HepG2 (cell line): ENCODE measurements around the gene ZNF343. TPM values are rescaled to one million over a fixed set of nuclear protein-coding genes. Genes with fewer than 3 reads are reported as not detected.

Source experiments
- AGO1 ChIP-seq: fragments of 200-400 bp; formaldehyde crosslinking; IDR thresholded peaks from 2 replicates; pipeline ENCODE4 v1.6.1; 2017; ENCODE audit warnings: mild to moderate bottlenecking, low read depth, low read length, moderate library complexity; ENCODE audit not compliant: poor library complexity, severe bottlenecking
- ARID2 ChIP-seq: sonication (generic); formaldehyde crosslinking; IDR thresholded peaks from 2 replicates; pipeline ENCODE4 v1.8.1; 2022; ENCODE audit warnings: mild to moderate bottlenecking, missing genetic modification reagents, borderline replicate concordance
- KDM6A ChIP-seq: IDR thresholded peaks from 2 replicates; pipeline ENCODE4 v1.6.1; 2016; ENCODE audit warnings: low read depth
- PHF20 ChIP-seq: sonication (generic); formaldehyde crosslinking; IDR thresholded peaks from 2 replicates; pipeline ENCODE4 v1.5.0; 2020; ENCODE audit warnings: mild to moderate bottlenecking, missing genetic modification reagents
- SRF ChIP-seq: IDR thresholded peaks from 2 replicates; pipeline ENCODE4 v1.6.1; 2011; ENCODE audit warnings: mild to moderate bottlenecking, low read depth, low read length, moderate library complexity
- ZBTB14 ChIP-seq: sonication (generic); formaldehyde crosslinking; IDR thresholded peaks from 2 replicates; pipeline ENCODE4 v1.4.0; 2020; ENCODE audit warnings: missing genetic modification reagents
- ZBTB21 ChIP-seq: sonication (generic); formaldehyde crosslinking; IDR thresholded peaks from 2 replicates; pipeline ENCODE4 v1.4.0; 2020; ENCODE audit warnings: missing genetic modification reagents
- ZBTB39 ChIP-seq: sonication (generic); formaldehyde crosslinking; IDR thresholded peaks from 2 replicates; pipeline ENCODE4 v1.5.0; 2020; ENCODE audit warnings: missing genetic modification reagents
- ZC3H4 ChIP-seq: sonication (generic); formaldehyde crosslinking; IDR thresholded peaks from 2 replicates; pipeline ENCODE4 v1.4.0; 2020; ENCODE audit warnings: missing genetic modification reagents, borderline replicate concordance
- ZFP36L1 ChIP-seq: sonication (generic); formaldehyde crosslinking; IDR thresholded peaks from 2 replicates; pipeline ENCODE4 v1.8.0; 2022; ENCODE audit warnings: mild to moderate bottlenecking, missing genetic modification reagents, moderate library complexity
- ZFP41 ChIP-seq: sonication (generic); formaldehyde crosslinking; IDR thresholded peaks from 2 replicates; pipeline ENCODE4 v1.4.0; 2020; ENCODE audit warnings: mild to moderate bottlenecking, missing genetic modification reagents, borderline replicate concordance
- ZMYM3 ChIP-seq: sonication (generic); formaldehyde crosslinking; IDR thresholded peaks from 2 replicates; pipeline ENCODE4 v1.5.1; 2020; ENCODE audit warnings: mild to moderate bottlenecking, missing genetic modification reagents
- polyA plus RNA-seq, 8 experiments: library from polyadenylated mRNA; depleted of rRNA in 3 of 8; stranded (reverse) in 7 of 8; unstranded in 1 of 8; fragments of >200 nt; fragmentation: Illumina TruSeq in 4 of 8; extraction: Trizol in 4 of 8; gene quantifications; 2 replicates each; pipeline versions ENCODE4 v1.2.1 to v1.2.3, GENCODE V29; 2011 to 2016; ENCODE audit warnings: low read depth in 4 of 8, missing spikeins in 1 of 8, mixed read lengths in 1 of 8; ENCODE audit not compliant: insufficient read depth in 1 of 8
- total RNA-seq, 5 experiments: library from RNA; depleted of rRNA; stranded (reverse); fragments of >200 nt; fragmentation: Illumina TruSeq; extraction: Trizol; gene quantifications; 2 replicates each; pipeline ENCODE4 v1.2.3, GENCODE V29; 2016; ENCODE audit warnings: low read depth in 1 of 5
- TF ChIP-seq, protein P1 (sequence below): sonication (generic); formaldehyde crosslinking; IDR thresholded peaks from 2 replicates; pipeline ENCODE4 v1.8.1; 2023; ENCODE audit warnings: mild to moderate bottlenecking, inconsistent platforms, moderate library complexity, missing genetic modification reagents, borderline replicate concordance
- TF ChIP-seq, protein P2 (sequence below), 2 experiments: sonication (generic) in 1 of 2; formaldehyde crosslinking in 1 of 2; IDR thresholded peaks; 2 replicates each; pipeline versions ENCODE4 v1.5.1 to v1.6.1; 2011 to 2020; ENCODE audit warnings: borderline replicate concordance in 1 of 2, low read depth in 1 of 2, low read length in 1 of 2, mild to moderate bottlenecking in 1 of 2, missing genetic modification reagents in 1 of 2, moderate library complexity in 1 of 2
- TF ChIP-seq, protein P3 (sequence below): sonication (generic); formaldehyde crosslinking; IDR thresholded peaks from 2 replicates; pipeline ENCODE4; 2020; ENCODE audit warnings: missing genetic modification reagents, mild to moderate bottlenecking, borderline replicate concordance

ZNF343 gene
- total and polyA plus RNA-seq, 2 of the 13 experiments (the other 11 are each of a cell fraction or from before 2014, with no cell fraction given): 16.4 to 22.1 TPM

DNA sequence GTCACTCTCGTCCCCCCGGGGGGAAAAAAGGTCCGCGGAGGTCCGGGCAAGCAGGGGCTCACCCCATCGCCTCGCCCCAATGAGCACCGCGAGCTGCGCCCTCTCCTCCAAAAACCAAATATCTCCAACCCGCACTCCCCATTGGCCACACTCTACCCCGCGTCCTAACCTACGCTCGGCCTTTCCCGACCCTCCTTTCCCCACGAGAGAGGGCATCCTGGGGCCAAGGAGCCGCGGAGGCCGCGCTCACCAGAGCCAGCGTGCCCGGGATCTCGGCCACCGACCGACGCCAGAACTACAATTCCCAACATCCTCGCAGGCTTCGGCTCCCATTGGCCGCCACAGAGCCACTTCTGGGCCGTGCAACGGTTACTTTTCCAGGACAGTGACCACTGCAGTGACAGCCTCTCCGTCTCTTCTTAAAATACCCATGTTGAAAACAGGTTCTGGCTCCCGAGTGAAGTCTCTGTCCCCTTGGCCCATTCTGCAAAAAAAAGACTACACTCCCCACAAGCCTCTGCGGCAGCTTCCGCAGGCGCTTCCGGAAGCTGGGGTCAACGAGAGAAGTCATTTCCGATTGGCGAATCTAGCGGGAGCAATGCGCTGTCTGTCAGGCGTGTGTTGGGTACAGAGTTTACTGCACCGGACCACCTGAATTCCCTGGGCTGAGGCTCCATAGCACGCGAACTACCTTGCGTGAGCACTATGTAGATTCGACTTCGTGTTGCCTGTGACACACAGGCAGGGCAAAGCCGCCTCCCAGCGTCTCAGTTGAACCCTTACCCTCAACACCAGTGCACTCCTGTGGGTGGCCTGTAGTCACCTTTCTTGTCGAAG lies at the start of gene ZNF343 (continued):
- TF ChIP-seq AGO1 (peak; percentile 43), ZBTB14 (no peak), ZMYM3 (CRISPR knock-in tag) (peak; percentile 65; the same call in 1 of the 2 replicates), ZFP41 (no peak), ARID2 (CRISPR knock-in tag) (peak; percentile 92; the same call in 1 of the 2 replicates), PHF20 (CRISPR knock-in tag) (peak; percentile 89), ZBTB39 (CRISPR knock-in tag) (no peak), KDM6A (CRISPR knock-in tag) (0 out of 2 replicates have a peak, but pooled peaks have one; percentile 40), ZFP36L1 (CRISPR knock-in tag) (no peak), ZBTB21 (CRISPR knock-in tag) (peak; percentile 21; the same call in 1 of the 2 replicates), SRF (no peak; the same call in 1 of the 2 replicates), ZC3H4 (CRISPR knock-in tag) (peak; percentile 82; the same call in 1 of the 2 replicates)
- TF ChIP-seq, protein P1, sequence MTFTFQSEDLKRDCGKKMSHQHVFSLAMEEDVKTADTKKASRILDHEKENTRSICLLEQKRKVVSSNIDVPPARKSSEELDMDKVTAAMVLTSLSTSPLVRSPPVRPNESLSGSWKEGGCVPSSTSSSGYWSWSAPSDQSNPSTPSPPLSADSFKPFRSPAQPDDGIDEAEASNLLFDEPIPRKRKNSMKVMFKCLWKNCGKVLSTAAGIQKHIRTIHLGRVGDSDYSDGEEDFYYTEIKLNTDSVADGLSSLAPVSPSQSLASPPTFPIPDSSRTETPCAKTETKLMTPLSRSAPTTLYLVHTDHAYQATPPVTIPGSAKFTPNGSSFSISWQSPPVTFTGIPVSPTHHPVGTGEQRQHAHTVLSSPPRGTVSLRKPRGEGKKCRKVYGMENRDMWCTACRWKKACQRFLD (CRISPR knock-in tag): peak; percentile 75
- TF ChIP-seq, protein P2, sequence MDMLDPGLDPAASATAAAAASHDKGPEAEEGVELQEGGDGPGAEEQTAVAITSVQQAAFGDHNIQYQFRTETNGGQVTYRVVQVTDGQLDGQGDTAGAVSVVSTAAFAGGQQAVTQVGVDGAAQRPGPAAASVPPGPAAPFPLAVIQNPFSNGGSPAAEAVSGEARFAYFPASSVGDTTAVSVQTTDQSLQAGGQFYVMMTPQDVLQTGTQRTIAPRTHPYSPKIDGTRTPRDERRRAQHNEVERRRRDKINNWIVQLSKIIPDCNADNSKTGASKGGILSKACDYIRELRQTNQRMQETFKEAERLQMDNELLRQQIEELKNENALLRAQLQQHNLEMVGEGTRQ (IDR thresholded peaks at IDR 0.05; ENCODE audit: low read depth, low read length): peak; percentile 52; the same call in 1 of the 2 replicates
- TF ChIP-seq, protein P2 (CRISPR knock-in tag; IDR thresholded peaks at IDR 0.05; ENCODE audit: borderline replicate concordance): peak; percentile 14; the same call in 1 of the 2 replicates
- TF ChIP-seq, protein P3, sequence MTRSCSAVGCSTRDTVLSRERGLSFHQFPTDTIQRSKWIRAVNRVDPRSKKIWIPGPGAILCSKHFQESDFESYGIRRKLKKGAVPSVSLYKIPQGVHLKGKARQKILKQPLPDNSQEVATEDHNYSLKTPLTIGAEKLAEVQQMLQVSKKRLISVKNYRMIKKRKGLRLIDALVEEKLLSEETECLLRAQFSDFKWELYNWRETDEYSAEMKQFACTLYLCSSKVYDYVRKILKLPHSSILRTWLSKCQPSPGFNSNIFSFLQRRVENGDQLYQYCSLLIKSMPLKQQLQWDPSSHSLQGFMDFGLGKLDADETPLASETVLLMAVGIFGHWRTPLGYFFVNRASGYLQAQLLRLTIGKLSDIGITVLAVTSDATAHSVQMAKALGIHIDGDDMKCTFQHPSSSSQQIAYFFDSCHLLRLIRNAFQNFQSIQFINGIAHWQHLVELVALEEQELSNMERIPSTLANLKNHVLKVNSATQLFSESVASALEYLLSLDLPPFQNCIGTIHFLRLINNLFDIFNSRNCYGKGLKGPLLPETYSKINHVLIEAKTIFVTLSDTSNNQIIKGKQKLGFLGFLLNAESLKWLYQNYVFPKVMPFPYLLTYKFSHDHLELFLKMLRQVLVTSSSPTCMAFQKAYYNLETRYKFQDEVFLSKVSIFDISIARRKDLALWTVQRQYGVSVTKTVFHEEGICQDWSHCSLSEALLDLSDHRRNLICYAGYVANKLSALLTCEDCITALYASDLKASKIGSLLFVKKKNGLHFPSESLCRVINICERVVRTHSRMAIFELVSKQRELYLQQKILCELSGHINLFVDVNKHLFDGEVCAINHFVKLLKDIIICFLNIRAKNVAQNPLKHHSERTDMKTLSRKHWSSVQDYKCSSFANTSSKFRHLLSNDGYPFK (CRISPR knock-in tag): peak; percentile 71; the same call in 1 of the 2 replicates
